MG63 (cell line): ENCODE measurements around the gene EHMT1. TPM values are rescaled to one million over a fixed set of nuclear protein-coding genes. Genes with fewer than 3 reads are reported as not detected.

Source experiments
- DNase-seq: peaks from one replicate; pipeline ENCODE4 v3.0.0-alpha.2; 2020
- H3K27me3 ChIP-seq: fragments of 250-450 bp; sonication (Bioruptor Pico); 2 replicates; pipeline ENCODE4 v1.5.1; 2020; ENCODE audit warnings: mild to moderate bottlenecking, moderate library complexity
- H3K36me3 ChIP-seq: fragments of 250-450 bp; sonication (Bioruptor Pico); 2 replicates; pipeline ENCODE4 v1.5.1; 2020; ENCODE audit warnings: mild to moderate bottlenecking, moderate library complexity
- H3K4me3 ChIP-seq: fragments of 250-450 bp; sonication (Bioruptor Pico); 2 replicates; pipeline ENCODE4 v1.5.1; 2020; ENCODE audit warnings: mild to moderate bottlenecking, moderate library complexity
- H3K9me3 ChIP-seq: fragments of 250-450 bp; sonication (Bioruptor Pico); 2 replicates; pipeline ENCODE4 v1.5.1; 2020; ENCODE audit warnings: mild to moderate bottlenecking, moderate library complexity
- total RNA-seq: library from RNA; depleted of rRNA; stranded (reverse); fragments of >200 nt; shearing (Covaris generic); gene quantifications from 2 replicates; pipeline ENCODE4 v1.2.3, GENCODE V29; 2014; ENCODE audit warnings: low replicate concordance

EHMT1 gene
- total RNA-seq, 1 experiment from 2014 or later = 64.5 TPM

DNA sequence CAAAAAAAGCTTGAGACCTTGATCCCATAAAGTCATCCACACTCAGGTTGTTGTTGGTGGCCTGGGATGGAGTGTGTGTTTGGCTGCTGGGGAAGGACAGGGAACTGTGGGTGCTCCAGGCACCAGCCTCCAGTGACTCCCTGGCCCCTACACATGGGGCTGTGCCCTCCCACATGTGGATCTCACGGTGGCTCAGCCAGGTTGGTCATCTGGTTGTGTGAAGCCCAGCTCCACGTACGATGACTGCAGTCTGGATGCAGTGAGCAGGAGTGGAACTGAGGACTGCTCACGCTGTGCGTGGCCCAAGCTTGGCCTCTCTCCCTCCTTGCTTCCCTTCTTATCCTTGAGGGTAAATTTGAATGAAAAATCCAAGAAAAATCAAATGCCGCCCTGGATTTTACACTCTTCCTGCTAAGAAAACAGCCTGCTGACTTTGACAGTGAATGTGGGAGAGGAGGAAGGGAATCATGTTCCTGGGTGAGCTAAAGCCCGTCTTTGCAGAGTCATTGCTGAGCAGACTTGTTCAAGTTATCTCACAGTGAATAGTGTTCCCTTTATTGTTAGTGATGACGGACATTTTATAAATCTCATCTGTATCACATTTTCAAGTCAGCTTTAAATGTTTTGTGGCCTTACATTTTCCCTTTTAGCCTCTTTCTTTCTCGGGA, 193.7 kb downstream of the EHMT1 start:
- Histone ChIP-seq H3K4me3 (no peak overlapping the region), H3K36me3 (peaks cover 31% of the 10 kb centered on the region)
- DNase-seq = no peak

DNA sequence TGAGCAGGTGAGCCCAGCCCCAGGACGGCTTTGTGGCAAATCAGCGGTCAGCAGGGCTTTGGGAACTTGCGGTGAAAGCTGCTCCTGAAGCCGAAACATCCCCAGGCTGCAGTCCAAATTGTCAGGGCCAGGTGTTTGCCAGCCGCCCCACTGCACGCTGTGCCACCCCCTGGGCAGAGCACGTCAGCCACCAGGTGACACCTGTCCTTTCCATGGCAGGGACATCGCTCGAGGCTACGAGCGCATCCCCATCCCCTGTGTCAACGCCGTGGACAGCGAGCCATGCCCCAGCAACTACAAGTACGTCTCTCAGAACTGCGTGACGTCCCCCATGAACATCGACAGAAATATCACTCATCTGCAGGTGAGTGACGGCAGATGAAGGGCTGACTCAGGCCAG, 194.4 kb downstream of the EHMT1 start:
- H3K9me3 ChIP-seq = no peaks in the 10 kb centered on the region
- H3K36me3 ChIP-seq = peaks cover 31% of the 10 kb centered on the region
- H3K4me3 ChIP-seq = no peak overlapping the region
- no peaks in the 10 kb centered on the region for H3K27me3 ChIP-seq
- DNase-seq = no peak

More for the DNA sequence above, 193.7 kb downstream of the EHMT1 start:
- H3K9me3 ChIP-seq = no peaks in the 10 kb centered on the region
- H3K27me3 ChIP-seq = no peaks in the 10 kb centered on the region

DNA sequence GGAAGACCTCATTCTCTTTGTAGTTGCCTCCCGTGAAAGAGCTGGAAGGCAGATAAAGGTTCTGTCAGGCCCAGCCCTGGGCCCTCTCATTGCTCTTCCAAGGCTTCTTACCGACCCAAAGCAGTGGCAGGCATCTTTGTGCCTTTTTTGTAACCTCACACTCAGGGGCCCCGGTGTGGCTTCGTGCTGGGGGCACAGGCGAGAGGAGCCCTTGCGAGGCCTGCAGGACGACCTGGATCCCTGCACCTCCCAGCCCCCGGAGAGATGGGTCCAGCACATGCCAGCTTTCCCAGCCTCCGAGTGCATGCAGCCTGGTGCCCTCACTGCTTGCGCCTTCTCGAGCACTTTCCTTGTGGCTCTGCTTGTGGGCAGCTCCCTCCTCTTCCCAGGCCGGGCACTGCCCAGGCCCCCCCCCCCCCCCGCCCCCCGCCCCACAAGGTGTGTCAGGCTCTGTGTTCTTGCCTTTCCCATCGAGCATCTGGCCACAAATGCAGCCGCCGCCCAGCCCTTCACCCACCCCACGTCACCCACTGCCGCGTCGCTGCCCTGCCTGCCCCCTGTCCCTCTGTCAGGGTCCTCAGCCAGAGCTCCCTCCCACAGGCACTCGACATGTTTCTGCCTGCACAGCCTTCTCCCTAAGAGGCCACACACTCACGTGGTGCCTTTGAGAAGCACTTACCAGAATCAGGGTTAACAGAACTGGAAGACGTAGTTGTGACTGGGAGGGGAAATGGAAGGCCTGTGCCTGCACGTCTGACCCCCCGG, 195.0 kb downstream of the EHMT1 start:
- H3K36me3 ChIP-seq = peaks cover 31% of the 10 kb centered on the region

DNA sequence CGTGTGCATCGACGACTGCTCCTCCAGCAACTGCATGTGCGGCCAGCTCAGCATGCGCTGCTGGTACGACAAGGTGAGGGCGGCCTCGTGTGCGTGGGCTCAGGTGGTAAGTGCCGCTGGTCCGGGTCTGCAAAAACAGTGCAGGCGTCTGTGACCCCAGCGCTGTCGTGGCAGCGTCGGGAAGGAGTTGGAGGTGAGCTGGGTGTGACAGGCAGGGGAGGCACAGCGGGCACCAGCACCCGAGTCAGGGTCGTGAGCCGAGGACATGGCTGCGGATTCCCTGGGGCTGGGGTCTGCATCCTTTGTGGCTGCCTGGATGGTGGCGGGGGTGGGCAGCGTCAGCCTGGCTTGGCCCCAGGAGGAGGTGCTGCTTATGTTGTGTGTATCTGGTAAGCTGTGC, 195.6 kb downstream of the EHMT1 start:
- Histone ChIP-seq H3K27me3 (no peaks in the 10 kb centered on the region), H3K36me3 (peaks cover 28% of the 10 kb centered on the region), H3K9me3 (no peaks in the 10 kb centered on the region), H3K4me3 (no peak overlapping the region)
- no peak for DNase-seq

More for the DNA sequence above, 195.0 kb downstream of the EHMT1 start:
- no peak for DNase-seq
- no peak overlapping the region for H3K4me3 ChIP-seq
- no peaks in the 10 kb centered on the region for H3K27me3 ChIP-seq
- no peaks in the 10 kb centered on the region for H3K9me3 ChIP-seq

- H3K9me3 ChIP-seq = no peaks in the 10 kb centered on the region
- no peak overlapping the region for H3K4me3 ChIP-seq
- H3K27me3 ChIP-seq = no peaks in the 10 kb centered on the region
- peaks cover 27% of the 10 kb centered on the region for H3K36me3 ChIP-seq
- no peak for DNase-seq
Measured at GRCh38 chr9:137814841-137815240, 196.0 kb downstream of the EHMT1 start.

- peaks cover 27% of the 10 kb centered on the region for H3K36me3 ChIP-seq
- no peaks in the 10 kb centered on the region for H3K27me3 ChIP-seq
- DNase-seq = no peak
- no peaks in the 10 kb centered on the region for H3K9me3 ChIP-seq
- no peak overlapping the region for H3K4me3 ChIP-seq
Measured at GRCh38 chr9:137815256-137816255, 196.8 kb downstream of the EHMT1 start.

DNA sequence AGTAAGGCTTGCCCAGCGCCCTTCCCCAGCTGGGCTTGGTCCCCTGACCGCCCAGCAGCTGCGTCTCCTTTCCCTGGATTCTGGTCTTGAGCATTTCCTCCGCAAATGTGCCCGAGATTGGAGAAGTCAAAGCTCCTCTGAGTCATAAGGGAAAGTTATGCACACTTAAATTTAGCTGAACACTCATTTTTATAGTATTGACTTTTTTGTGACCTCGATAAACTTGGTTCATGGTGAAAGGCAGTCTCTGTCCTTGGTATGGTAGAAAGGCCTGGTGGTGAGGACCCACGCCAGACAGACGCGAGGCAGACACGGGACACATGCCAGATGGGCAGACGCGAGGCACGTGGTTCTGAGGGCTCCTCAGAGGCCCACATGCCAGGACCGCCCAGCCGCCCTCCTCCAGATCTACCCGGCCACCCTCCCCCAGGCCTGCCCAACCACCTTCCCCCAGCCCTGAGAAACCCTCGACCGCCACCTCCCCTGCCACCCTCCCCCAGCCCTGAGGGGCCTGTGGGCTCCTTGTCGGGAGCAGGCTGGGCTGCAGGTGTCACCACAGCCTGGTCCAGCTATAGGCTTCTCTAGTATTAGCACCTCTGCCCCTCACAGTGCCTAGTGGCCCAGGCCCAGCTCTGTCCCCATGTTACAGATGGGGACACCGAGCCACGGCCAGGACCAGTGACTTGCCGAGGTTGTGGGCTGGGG, 197.9 kb downstream of the EHMT1 start:
- no peak for DNase-seq
- H3K36me3 ChIP-seq = peaks cover 31% of the 10 kb centered on the region
- H3K9me3 ChIP-seq = no peaks in the 10 kb centered on the region
- no peaks in the 10 kb centered on the region for H3K27me3 ChIP-seq
- no peak overlapping the region for H3K4me3 ChIP-seq

GRCh38 chr9:137817236-137818200, 198.7 kb downstream of the EHMT1 start:
- H3K4me3 ChIP-seq = no peak overlapping the region
- no peaks in the 10 kb centered on the region for H3K9me3 ChIP-seq
- H3K36me3 ChIP-seq = peaks cover 38% of the 10 kb centered on the region
- no peaks in the 10 kb centered on the region for H3K27me3 ChIP-seq
- DNase-seq = no peak

GRCh38 chr9:137818286-137818685, 199.5 kb downstream of the EHMT1 start:
- no peak overlapping the region for H3K4me3 ChIP-seq
- DNase-seq = no peak
- peaks cover 32% of the 10 kb centered on the region for H3K36me3 ChIP-seq
- H3K9me3 ChIP-seq = no peaks in the 10 kb centered on the region
- no peaks in the 10 kb centered on the region for H3K27me3 ChIP-seq

DNA sequence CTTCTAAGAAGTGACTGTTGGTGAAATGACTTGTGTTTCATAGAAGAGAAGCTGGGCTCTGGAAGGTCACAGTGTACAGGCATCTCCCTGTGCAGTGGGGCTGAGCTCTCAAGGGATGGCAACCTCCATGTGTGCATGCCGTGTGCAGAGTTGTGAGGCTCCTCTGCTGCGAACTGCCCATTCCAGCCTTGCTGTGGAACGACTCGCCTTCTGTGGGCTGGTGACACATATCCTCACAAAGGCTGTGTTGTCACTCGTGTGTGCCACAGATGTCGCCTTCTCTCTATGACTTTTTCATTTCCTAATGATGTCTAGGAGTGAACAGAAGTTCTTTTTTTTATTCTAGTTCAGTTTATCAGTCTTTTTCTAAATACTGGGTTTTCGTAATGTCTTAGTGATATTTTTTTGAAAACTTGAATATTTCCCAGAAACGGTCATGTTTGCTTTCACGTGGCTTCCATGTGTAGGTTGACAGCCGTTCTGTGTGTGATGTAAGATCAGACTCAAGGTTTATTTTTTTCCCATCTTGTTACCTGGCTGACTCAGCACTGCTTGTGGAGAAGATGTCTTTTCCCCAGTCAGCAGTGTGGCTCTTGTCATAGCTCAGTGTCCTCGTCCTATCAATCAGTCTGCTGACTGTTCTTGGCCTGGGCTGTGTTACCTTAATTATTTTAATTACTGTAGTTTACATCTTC, 201.5 kb downstream of the EHMT1 start:
- DNase-seq = no peak
- no peaks in the 10 kb centered on the region for H3K27me3 ChIP-seq
- peaks cover 39% of the 10 kb centered on the region for H3K36me3 ChIP-seq

GRCh38 chr9:137823986-137824771, 205.4 kb downstream of the EHMT1 start:
- no peaks in the 10 kb centered on the region for H3K27me3 ChIP-seq
- peaks cover 28% of the 10 kb centered on the region for H3K36me3 ChIP-seq
- no peak overlapping the region for H3K4me3 ChIP-seq
- DNase-seq = no peak
- no peaks in the 10 kb centered on the region for H3K9me3 ChIP-seq

More for the DNA sequence above, 201.5 kb downstream of the EHMT1 start:
- H3K4me3 ChIP-seq = no peak overlapping the region
- H3K9me3 ChIP-seq = no peaks in the 10 kb centered on the region

- Histone ChIP-seq H3K4me3 (no peak overlapping the region), H3K36me3 (peaks cover 28% of the 10 kb centered on the region), H3K9me3 (no peaks in the 10 kb centered on the region), H3K27me3 (no peaks in the 10 kb centered on the region)
- no peak for DNase-seq
Measured at GRCh38 chr9:137825324-137825989, 206.7 kb downstream of the EHMT1 start.

DNA sequence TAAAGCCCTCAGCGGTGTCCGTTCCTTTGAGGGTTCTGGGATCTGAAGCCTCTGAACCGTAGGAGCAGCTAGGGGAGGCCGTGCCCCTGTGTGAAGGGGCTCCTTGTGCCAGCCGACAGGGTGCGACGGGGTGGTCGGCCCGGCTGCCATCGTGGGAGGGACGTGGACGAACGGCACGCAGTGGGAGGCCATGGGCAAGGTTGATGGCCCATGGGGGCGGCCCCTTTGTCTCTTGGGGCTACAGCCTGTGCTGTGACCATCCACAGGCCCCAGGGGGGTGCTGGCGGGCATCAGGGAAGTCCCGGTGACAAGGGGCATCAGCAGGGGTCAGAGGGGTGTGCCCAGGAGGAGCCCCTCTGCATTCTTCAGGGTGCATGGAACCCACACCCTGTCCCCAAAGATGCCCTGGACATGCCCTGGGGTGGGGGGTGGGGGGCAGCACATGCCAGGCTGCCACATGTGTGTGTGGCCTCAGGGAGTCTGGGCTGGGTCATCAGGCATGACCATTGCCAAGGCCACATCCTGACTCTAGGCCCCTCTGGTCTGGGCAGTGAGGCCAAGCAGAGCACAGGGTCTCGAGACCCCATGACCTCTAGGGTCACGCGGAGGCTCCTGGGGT, 209.2 kb downstream of the EHMT1 start:
- no peak overlapping the region for H3K4me3 ChIP-seq
- peaks cover 17% of the 10 kb centered on the region for H3K36me3 ChIP-seq
- H3K9me3 ChIP-seq = no peaks in the 10 kb centered on the region
- H3K27me3 ChIP-seq = no peaks in the 10 kb centered on the region
- no peak for DNase-seq
